ENCODE measurements around the gene CRISPLD2.

- no peak for TF ChIP-seq CTCF (IDR thresholded peaks at IDR 0.05)
- no peak for TF ChIP-seq POLR2A (IDR thresholded peaks at IDR 0.05)
These were observed 4.1 kb downstream of the CRISPLD2 start for GRCh38 chr16:84823926-84824325.
